G401 (cell line): ENCODE measurements around the gene UHRF1. TPM values are rescaled to one million over a fixed set of nuclear protein-coding genes. Genes with fewer than 3 reads are reported as not detected.
"Not testable (repeated sequence)": the region's sequence is repeated elsewhere in the genome, so short reads cannot be mapped to it uniquely, and the experiment has no call there.

ENCODE experiments used
- DNase-seq: peaks from one replicate; pipeline ENCODE4 v3.0.0-alpha.2; 2015; ENCODE audit warnings: low spot score
- in situ Hi-C: cut with HindIII; loops from 2 replicates; pipeline ENCODE4 v1.10.0; 2016; ENCODE audit warnings: low sequenced_read_pairs, mixed read lengths
- total RNA-seq: library from RNA; depleted of rRNA; stranded (reverse); fragments of >200 nt; shearing (Covaris generic); gene quantifications from 2 replicates; pipeline ENCODE4 v1.2.3, GENCODE V29; 2014

The UHRF1 gene
- total RNA-seq, 1 experiment from 2014 or later = 112 TPM

DNA sequence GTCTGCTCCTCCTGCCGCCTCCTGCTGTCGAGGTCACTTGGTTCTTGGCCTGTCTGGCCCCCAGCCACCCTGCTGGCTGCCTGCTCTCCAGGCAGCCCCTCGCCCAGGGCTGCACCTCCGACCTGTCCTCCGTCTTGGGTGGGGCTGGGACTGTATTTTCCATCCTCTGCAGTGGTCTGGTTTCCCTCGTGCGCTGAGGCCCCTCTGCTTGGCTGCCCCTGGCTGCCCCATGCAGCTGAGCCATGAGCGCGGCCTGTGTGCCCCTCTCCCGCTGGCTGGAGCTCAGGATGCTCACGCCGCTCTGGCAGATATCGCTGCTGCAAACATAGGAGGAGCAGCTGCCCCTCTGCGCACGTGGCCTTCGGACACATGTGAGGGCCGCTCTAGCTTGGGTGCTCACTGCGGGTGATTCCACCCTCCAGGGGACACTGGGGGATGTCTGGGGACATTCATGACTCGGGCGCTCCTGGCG lies 14.0 kb downstream of the UHRF1 start:
- in situ Hi-C loops = no loop called here
- no peak for DNase-seq

- in situ Hi-C loops = no loop called here
- DNase-seq = no peak
These were observed 19.9 kb downstream of the UHRF1 start for GRCh38 chr19:4929186-4929585.

- in situ Hi-C loops = no loop called here
- DNase-seq = no peak
These were observed 21.4 kb downstream of the UHRF1 start for GRCh38 chr19:4930664-4931063.

DNA sequence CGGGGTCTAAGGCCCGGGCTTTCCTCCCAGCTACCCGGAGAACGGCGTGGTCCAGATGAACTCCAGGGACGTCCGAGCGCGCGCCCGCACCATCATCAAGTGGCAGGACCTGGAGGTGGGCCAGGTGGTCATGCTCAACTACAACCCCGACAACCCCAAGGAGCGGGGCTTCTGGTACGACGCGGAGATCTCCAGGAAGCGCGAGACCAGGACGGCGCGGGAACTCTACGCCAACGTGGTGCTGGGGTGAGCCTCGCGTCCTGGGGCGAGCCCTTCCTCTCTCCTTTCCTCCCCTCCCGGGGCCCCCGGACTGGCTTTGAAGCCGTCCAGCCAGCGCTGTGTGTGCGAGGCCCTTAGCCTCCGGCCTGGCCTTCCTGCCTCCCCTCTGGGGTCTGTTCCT lies 23.4 kb downstream of the UHRF1 start:
- in situ Hi-C loops = no loop called here
- no peak for DNase-seq

DNA sequence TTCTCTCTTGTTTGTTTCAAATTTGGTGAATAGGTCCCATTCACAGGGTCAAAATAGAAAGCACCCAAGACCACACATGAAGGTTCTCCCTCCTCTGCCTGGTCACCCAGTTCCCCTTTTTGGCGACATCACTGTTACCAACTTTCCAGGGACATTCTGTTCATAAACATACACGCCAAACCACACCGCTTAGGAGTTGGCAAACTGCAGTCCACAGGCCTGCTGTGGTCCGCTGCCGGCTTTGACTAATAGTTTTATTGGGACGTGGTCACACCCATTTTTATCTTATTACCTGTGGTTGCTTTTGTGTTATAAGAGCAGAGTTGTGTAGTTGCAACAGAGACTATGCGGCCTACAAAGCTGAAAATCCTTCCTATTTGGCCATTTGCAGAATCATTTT lies 24.2 kb downstream of the UHRF1 start:
- in situ Hi-C loops = no loop called here

GRCh38 chr19:4935444-4935843 lies 26.1 kb downstream of the UHRF1 start:
- in situ Hi-C loops = no loop called here

More for the DNA sequence above, 24.2 kb downstream of the UHRF1 start:
- no peak for DNase-seq

GRCh38 chr19:4937060-4937459 lies 27.8 kb downstream of the UHRF1 start:
- in situ Hi-C loops = no loop called here
- no peak for DNase-seq

More at GRCh38 chr19:4935444-4935843, 26.1 kb downstream of the UHRF1 start:
- DNase-seq = no peak

DNA sequence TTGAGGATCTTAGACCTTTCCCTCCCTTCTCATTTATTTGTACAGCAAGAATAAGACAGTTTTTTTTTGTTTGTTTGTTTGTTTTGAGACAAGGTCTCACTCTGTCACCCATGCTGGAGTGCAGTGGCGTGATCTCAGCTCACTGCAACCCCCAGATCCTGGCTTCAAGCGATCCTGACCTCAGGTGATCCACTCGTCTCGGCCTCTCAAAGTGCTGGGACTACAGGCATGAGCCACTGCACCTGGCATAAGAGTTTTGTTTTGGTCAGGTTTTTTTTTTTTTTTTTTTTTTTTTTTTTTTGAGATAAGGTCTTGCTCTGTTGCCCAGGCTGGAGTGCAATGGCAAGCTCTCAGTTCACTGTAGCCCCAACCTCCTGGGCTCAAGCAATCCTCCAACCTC lies 29.2 kb downstream of the UHRF1 start:
- in situ Hi-C loops = not testable (repeated sequence)

DNA sequence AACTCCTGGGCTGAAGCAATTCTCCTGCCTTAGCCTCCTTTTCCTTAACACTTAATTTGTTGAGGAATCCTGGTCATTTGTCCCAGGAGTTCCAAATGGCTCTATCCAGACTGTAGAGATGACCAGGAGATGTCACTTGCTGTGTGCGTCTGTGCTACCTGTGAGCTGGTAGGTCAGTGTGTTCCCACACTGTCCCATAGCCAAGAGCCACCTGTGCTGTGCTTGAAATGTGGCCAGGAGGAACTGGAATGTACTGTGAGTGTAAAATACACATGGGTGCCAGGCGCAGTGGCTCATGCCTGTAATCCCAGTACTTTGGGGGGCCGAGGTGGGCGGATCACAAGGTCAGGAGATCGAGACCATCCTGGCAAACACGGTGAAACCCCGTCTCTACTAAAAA lies 30.2 kb downstream of the UHRF1 start:
- in situ Hi-C loops = no loop called here
- peak; percentile 81 for DNase-seq

More for the DNA sequence above, 29.2 kb downstream of the UHRF1 start:
- not testable (repeated sequence) for DNase-seq

DNA sequence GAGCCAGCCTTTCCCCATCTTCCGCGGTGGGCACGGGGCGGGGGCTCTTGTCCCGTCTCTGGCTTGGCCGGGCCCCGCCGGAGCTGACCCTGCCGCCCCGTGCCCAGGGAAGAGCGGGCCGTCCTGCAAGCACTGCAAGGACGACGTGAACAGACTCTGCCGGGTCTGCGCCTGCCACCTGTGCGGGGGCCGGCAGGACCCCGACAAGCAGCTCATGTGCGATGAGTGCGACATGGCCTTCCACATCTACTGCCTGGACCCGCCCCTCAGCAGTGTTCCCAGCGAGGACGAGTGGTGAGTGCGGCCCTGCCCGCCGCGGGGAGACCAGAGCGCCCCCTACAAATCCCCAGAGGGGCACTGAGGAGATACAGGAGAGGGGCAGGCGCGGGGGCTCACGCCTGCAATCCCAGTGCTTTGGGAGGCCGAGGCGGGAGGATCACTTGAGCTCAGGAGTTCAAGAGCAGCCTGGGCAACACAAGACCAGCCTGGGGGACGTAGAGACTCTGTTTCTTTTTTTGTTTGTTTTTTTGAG lies 32.4 kb downstream of the UHRF1 start:
- not testable (repeated sequence) for DNase-seq

DNA sequence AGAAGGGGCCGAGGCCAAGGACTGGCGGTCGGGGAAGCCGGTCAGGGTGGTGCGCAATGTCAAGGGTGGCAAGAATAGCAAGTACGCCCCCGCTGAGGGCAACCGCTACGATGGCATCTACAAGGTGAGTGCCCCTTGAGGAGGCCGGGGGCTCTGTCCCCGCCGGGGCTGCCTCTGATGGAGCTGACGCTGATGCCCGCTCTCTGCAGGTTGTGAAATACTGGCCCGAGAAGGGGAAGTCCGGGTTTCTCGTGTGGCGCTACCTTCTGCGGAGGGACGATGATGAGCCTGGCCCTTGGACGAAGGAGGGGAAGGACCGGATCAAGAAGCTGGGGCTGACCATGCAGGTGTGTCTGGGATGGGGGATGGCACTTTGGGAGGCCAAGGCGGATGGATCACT lies 41.3 kb downstream of the UHRF1 start:
- DNase-seq, in situ Hi-C loops: not testable (repeated sequence)

More for the DNA sequence above, 32.4 kb downstream of the UHRF1 start:
- in situ Hi-C loops = not testable (repeated sequence)

DNA sequence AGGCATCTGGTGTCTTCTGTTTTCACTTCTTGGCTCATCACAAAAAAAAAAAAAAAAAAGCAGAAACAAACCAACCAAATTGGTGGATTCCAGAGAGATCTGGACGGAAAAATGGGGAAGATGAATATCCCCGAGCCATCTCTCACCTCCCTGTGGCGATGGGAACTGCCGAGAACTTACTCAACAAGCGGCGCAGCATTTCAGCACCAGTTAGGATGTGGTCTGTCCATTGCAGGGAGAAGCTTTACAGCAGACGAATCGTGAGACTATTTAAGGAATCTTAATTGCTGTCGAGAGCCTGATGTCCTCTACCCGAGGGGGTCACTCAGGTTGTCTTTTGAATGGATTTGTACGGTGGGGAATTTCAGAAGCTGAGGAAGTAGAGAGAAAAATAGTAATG lies 42.4 kb downstream of the UHRF1 start:
- in situ Hi-C loops = no loop called here
- no peak for DNase-seq

- DNase-seq = no peak
These were observed 43.6 kb downstream of the UHRF1 start for GRCh38 chr19:4952945-4953344.

DNA sequence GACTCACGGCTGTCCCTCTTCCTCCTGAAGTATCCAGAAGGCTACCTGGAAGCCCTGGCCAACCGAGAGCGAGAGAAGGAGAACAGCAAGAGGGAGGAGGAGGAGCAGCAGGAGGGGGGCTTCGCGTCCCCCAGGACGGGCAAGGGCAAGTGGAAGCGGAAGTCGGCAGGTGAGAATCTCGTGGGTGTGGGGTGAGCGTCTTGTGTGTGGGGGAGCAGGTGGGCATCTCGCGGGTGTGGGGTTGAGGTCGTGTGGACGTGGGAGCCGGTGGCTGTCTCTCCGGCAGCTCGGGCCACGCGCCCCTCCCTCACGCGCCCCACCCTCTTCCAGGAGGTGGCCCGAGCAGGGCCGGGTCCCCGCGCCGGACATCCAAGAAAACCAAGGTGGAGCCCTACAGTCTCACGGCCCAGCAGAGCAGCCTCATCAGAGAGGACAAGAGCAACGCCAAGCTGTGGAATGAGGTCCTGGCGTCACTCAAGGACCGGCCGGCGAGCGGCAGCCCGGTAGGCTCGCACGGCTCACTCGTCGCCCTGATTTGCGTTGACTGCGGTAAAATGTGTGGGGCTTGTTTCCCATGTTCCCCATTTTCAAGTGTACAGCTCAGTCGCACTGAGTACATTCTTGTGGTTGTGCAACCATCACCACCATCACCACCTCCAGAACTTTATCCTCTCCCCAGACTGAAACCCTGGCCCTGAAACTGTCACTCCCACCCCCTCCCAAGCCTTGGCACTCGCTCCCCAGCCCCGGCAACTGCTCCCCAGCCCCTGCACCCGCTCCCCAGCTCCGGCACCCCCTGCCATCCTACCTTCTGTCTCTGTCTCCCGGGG lies 45.2 kb downstream of the UHRF1 start:
- not testable (repeated sequence) for DNase-seq

More at GRCh38 chr19:4952945-4953344, 43.6 kb downstream of the UHRF1 start:
- in situ Hi-C loops = no loop called here

GRCh38 chr19:4955274-4955673 lies 46.0 kb downstream of the UHRF1 start:
- no peak for DNase-seq
- in situ Hi-C loops = no loop called here

More for the DNA sequence above, 45.2 kb downstream of the UHRF1 start:
- in situ Hi-C loops = not testable (repeated sequence)

- DNase-seq = no peak
- in situ Hi-C loops = no loop called here
These were observed 48.7 kb downstream of the UHRF1 start for GRCh38 chr19:4957981-4958380.

DNA sequence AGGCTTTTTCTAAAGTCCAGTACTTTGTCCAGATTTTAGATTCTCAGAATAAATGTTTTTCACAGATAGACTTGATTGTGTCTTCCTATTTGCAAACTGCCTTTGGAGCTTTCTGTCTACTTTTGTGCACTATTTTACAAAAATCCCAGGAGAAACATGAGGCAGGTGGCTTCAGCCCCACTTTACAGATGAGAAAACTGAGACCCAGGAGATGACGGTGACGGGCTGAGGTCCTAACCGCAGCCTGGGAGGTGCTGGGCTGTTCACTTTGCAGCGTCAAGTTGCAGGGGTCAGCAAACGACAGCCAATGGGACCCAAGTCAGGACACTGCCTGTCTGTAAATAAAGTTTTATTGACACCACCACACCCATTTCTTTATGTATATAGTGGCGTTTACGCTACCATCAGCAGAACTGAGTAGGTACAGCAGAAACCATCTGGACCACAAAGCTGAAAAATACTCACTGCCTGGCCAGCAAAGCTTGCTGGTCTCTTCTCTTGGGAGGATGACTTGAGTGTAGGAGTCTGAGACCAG lies 52.9 kb downstream of the UHRF1 start:
- no peak for DNase-seq
- in situ Hi-C loops = no loop called here

DNA sequence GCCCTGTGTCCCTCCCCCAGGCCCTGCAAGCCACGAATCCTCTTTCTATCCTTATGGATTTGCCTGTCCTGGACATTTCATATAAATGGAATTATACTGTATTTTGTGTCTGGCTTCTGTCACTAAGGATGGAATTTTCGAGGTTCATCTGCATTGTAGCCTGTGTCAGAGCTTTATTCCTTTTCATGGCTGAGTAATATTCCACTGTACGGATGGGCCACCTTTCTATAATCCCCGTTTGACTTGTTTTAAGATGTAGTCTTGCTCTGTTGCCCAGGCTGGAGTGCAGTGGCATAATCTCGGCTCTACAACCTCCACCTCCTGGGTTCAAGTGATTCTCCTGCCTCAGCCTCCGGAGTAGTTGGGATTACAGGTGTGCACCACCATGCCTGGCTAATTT lies 55.8 kb downstream of the UHRF1 start:
- in situ Hi-C loops = no loop called here
- DNase-seq = no peak

DNA sequence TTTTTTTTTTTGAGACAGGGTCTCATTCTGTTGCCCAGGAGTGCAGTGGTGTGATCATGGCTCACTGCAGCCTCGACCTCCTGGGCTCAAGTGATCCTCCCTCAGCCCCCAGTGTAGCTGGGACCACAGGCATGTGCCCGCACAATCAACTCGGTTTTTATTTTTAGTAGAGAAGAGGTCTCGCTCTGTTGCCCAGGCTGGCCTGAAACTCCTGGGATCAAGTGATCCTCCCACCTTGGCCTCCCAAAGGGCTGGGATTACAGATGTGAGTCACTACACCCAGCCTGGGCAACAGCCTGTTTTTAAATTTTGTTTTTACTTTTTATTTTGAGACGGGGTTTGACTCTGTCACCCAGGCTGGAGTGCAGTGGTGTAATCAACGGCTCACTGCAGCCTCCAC lies 57.3 kb downstream of the UHRF1 start:
- in situ Hi-C loops = no loop called here
- no peak for DNase-seq

GRCh38 chr19:4967738-4968461 lies 58.6 kb downstream of the UHRF1 start:
- in situ Hi-C loops = no loop called here
- no peak for DNase-seq
